HG03558 (cell line): Measurements from ENCODE around the gene EAF1.
"Not testable (repeated sequence)": the region's sequence is repeated elsewhere in the genome, so short reads cannot be mapped to it uniquely, and the experiment has no call there.

ENCODE experiments used
- ATAC-seq: cut with Tn5 transposase; IDR thresholded peaks from one replicate; pipeline ENCODE4 v1.9.1; 2021; ENCODE audit warnings: moderate number of reproducible peaks; ENCODE audit not compliant: unreplicated experiment; ENCODE audit errors: extremely low read depth

The EAF1 gene

GRCh38 chr3:15450438-15451215 lies 23.2 kb downstream of the EAF1 start:
- ATAC-seq = no peak

DNA sequence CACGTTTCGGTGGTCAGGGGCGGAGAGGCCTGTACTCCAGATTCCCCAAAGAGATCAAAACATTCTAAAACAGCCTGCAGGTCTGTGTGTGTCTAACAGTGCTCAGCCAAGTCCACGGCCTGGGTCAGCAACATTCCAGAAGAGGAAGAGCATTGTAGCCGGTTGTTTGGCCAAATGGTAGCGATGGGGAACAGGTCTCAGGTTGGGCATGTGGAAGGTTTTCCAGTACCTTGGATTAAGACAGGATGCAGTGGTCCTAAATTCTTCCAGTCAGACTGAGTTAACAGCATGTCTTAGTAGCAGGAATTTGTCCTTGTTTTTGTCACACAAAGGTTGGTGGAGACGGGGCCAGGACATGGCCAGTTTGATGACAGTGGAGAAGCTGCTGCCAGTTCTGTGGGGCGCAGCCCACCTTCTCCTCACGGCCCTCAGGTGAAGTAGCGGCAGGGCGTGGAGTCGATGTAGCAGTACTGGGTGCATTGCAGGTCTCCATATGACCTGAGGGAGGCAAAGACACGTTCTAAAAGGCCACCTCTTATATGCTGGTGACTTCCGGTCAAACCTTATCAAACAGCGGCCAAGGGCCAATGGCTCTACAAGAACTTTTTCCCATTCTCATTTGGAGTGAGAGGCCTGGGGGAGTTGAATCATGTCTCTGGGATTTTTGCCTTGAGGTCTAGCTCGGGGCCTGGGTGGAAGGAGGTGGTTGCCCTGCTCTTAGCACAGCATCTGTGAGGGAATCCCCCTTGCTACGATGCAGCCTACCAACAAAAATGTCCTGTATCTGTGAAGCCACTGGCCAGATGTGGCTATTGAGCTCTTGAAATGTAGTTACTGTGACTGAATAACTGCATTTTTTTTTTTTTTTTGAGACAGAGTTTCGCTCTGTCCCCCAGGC lies 24.1 kb downstream of the EAF1 start:
- no peak for ATAC-seq

DNA sequence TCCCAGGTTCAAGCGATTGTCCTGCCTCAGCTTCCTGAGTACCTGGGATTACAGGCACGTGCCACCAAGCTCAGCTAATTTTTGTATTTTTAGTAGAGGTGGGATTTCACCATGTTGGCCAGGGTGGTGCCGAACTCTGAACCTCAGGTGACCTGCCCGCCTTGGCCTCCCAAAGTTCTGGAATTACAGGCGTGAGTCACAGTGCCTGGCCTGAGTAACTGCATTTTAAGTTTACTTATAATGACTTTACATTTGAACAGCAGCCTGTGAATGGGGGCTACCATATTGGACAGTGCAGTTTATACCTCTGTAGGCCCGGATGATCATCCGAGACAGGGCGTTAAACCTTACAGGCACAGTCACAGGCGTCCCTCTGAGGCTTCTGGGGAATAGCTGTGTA lies 24.8 kb downstream of the EAF1 start:
- ATAC-seq = no peak

GRCh38 chr3:15452961-15453360 lies 25.6 kb downstream of the EAF1 start:
- no peak for ATAC-seq

DNA sequence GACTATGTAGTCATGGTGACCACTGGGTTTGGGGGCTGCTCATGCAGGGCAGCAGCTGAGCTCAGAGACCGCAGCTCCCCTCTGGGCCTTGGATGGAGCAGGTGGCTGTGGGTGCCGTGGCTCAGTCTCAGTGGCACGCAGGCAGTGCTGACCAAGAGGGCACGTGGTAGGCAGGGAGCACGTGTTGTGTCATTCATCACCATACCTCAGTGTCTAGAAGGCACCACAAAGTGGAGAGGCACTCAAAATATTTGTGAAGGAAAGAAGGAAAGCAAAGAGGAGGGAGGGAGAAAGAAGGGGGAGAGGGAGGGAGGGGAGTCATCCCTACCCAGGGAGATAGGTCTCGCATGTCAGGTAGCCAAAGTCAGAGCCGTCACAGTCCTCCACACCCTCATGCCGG lies 26.1 kb downstream of the EAF1 start:
- no peak for ATAC-seq

DNA sequence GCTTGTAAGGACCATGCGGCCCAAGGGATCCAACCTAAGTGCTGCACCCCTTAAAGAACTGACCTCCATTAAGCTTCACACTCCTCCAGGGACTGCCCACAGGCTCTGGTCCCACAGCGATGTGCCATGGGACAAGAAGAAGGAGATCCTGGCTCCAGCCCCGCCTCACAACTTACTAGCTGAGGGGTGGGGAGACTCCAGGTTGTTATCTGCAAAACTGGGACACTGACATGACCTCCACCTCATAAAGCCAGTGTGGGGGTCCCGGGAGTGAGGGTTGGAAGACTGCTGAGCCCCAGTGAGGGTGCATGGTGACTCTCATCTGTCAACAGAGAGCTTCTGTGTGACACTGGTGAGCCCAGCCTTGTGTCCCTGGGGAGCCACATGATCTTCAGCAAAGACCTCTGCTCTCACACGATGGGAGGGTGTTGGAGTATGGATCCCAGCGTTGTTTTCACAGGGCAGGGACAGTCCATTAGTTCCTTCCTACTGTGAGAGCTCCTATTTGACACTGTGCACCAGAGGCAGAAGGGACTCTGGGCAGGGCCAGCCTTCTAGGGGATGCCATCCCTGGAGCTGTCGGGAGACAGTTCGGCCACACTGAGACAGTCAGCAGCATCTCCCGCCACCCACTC lies 26.7 kb downstream of the EAF1 start:
- no peak for ATAC-seq

DNA sequence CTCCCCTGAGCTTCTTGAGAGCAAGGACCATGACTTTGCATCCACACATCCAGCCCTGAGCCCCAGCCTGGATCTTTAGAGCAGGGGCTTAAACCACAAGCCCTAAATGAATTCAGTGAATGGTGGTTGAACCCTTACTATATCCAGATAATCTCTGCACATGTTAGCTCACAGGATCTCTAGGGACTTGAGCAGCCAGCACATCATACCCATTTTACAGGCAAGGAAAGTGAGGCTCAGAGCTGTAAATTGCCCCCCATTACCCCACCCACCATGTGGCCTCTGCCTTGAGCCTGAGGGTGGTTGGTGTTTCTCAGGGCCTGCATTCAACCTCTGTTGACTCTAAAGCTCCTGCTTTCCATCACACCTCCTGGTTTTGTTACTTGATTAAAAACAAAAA lies 27.6 kb downstream of the EAF1 start:
- ATAC-seq = no peak

DNA sequence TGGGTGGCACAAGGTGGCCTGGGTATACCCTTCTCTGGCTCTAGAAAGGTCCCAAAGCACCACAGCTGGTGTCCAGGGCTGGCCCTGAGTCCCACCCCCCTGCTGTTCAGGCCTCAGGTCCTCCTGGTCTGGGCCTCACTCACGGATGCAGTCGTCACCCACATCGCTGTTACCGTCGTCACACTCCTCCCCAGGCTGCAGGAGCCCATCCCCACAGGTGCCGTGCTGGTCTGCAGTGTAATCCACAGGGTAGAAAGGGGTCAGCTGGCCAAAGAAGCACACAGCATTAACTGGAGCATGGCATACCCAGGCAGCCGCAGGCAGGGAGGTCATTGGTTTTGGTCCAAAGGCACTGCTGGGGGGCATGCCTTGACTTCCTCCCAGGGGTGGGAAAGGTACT lies 28.4 kb downstream of the EAF1 start:
- ATAC-seq = no peak

- ATAC-seq = no peak
Observed at GRCh38 chr3:15456321-15456720, 28.9 kb downstream of the EAF1 start.

GRCh38 chr3:15456915-15457314 lies 29.5 kb downstream of the EAF1 start:
- ATAC-seq = not testable (repeated sequence)

GRCh38 chr3:15458212-15458780 lies 30.9 kb downstream of the EAF1 start:
- no peak for ATAC-seq

DNA sequence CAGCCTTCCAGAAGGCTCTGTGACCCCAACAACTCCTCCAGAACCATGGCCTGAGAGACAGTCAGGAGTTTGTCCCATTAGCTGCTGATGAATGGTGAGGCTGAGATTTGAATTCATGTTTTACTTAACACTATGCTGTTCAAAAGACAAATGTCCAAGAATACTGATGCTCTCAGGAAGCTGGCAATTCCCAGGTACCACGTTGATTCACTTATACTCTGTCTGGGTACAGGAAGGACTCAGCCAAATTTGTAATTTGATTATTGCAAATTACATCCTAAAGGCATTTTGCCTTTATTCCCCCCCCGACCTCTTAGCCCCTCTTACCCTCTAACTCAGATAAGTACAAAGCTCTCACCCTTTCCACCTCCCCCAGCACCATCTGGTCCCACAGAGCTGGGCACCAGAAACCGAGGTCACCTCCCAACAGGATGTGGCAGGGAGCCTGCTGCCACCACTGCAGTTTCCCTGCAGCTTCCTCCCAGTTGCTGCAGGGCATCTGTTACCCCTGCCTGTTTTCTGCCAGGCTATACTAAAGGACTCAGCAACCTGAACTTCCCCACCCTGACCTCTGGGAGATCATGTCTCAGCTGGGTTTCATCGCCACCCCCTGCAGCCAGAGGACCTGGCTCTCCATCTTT lies 33.6 kb downstream of the EAF1 start:
- ATAC-seq = no peak

- no peak for ATAC-seq
Observed at GRCh38 chr3:15462451-15462850, 35.1 kb downstream of the EAF1 start.

- no peak for ATAC-seq
Observed at GRCh38 chr3:15465876-15466585, 38.6 kb downstream of the EAF1 start.

DNA sequence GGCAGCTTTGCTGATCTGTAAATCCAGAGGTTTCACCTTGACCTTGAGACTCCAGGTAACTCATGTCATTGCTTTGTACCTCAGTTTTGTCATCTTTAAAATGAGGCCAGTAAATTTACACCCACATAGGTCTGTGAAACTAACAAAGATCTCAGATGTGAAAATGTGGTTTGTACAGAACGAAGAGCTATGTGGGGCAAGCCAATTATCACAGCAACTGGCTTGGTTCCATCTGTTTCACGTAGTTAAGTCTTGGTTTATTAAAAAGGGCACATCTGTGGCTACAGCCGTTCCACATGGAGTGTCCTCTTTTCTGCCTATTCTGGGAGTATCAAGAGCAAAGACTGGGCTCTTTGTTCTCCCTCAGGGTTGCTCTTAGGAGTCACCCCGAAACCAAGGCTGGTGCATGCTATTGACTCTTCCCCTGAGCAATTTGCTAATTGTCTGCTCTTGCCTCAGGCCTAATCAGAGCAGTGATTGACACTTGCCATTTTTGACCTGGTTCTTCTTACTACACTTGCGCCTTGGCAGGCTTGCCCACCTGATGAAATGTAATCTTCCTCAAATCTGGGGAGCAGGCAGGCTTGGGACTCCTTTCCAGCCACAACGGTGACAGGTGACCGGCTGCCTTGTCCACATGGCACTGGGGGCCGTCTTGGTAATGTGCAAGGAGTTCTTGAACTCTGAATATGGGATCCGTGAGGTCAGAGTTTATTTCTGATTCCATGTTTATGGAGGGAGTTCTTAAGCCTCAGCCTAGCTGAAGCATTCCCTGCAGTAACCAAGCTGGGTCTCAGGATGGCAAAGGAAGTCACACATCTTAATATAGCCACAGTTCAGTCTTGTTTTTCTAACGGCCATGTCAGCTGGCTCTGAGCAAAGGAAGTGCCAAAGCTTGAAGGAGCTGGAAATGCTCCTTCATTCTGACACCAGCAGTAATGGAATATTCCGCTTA lies 40.1 kb downstream of the EAF1 start:
- ATAC-seq = no peak

- no peak for ATAC-seq
Observed at GRCh38 chr3:15470261-15470660, 42.9 kb downstream of the EAF1 start.

DNA sequence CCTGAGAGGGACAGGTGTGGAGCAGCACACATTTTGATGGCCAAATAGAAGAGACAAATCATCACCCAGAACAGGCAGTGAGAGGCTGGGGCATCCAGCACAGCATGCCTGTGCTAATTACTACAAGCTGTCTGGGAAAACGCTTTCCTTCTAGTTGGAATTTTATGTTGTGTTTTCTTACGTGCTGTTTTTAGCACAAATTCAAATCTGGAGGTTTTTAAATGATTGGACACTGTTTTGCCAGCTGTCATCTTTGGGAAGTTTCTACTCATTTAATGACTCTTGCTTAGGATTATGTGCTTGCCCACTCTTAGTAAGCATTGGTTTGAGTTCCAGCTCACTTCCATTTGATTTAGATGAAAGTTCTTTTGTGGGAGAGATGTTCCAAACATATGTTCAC lies 43.5 kb downstream of the EAF1 start:
- no peak for ATAC-seq

GRCh38 chr3:15471861-15472260 lies 44.5 kb downstream of the EAF1 start:
- ATAC-seq = no peak

- ATAC-seq = no peak
Observed at GRCh38 chr3:15475161-15475560, 47.8 kb downstream of the EAF1 start.
